ENCODE data around the gene MRPL21. TPM values are rescaled to one million over a fixed set of nuclear protein-coding genes. Genes with fewer than 3 reads are reported as not detected.

MRPL21 gene
- total and polyA plus RNA-seq, 2 of the 13 experiments (the other 11 are each of a cell fraction or from before 2014, with no cell fraction given): 61.5 to 100 TPM

DNA sequence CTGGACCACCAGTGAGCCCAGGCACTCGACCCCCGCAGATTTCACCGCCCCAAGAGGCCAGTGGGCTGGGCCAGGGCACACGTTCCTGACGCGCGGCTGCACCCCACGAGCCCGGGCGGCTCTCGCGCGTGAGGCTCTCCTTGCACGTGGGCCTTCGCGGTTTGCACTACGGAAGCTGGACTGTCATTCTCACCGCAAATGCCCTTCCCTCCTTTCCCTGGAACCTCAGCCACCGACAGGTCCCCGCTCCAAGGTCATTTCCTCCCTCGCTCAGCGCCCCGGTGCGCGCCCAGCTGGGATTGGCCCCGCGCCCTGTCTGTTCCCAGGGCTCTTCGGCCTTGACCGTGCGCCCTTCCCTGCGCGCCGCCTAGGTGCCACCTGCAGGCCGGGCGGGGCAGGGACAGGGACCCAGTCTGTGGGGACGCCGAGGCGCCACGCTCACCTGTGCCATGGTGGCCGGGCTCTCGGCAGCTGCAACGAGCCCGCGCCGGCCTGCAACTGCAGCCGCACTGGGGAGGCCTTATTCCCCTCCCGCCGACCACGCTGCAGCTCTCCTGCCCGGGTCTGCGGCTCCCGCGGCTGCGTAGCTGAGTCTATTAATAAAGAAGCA, 59.8 kb downstream of the MRPL21 start (continued):
- TF ChIP-seq, protein P1, sequence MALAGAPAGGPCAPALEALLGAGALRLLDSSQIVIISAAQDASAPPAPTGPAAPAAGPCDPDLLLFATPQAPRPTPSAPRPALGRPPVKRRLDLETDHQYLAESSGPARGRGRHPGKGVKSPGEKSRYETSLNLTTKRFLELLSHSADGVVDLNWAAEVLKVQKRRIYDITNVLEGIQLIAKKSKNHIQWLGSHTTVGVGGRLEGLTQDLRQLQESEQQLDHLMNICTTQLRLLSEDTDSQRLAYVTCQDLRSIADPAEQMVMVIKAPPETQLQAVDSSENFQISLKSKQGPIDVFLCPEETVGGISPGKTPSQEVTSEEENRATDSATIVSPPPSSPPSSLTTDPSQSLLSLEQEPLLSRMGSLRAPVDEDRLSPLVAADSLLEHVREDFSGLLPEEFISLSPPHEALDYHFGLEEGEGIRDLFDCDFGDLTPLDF (CRISPR knock-in tag; IDR thresholded peaks at IDR 0.05): no peak; the same call in 1 of the 2 replicates
- TF ChIP-seq POLR2G (IDR thresholded peaks at IDR 0.05; ENCODE audit: low read depth, low read length): no peak
- peak; percentile 81 for TF ChIP-seq NCOA2 (CRISPR knock-in tag; IDR thresholded peaks at IDR 0.05)
- no peak for TF ChIP-seq POLR2A (IDR thresholded peaks at IDR 0.05; ENCODE audit: insufficient read depth in 1 of 2, low read depth in 2 of 2, low read length in 2 of 2)
- TF ChIP-seq, protein P2, sequence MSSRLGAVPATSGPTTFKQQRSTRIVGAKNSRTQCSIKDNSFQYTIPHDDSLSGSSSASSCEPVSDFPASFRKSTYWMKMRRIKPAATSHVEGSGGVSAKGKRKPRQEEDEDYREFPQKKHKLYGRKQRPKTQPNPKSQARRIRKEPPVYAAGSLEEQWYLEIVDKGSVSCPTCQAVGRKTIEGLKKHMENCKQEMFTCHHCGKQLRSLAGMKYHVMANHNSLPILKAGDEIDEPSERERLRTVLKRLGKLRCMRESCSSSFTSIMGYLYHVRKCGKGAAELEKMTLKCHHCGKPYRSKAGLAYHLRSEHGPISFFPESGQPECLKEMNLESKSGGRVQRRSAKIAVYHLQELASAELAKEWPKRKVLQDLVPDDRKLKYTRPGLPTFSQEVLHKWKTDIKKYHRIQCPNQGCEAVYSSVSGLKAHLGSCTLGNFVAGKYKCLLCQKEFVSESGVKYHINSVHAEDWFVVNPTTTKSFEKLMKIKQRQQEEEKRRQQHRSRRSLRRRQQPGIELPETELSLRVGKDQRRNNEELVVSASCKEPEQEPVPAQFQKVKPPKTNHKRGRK (CRISPR knock-in tag; IDR thresholded peaks at IDR 0.05): no peak
- TF ChIP-seq ZBTB8A (CRISPR knock-in tag; IDR thresholded peaks at IDR 0.05; ENCODE audit: borderline replicate concordance, low read depth): no peak
- TF ChIP-seq HCFC1 (IDR thresholded peaks at IDR 0.05; ENCODE audit: low read depth, low read length): no peak
- TF ChIP-seq, protein P3, sequence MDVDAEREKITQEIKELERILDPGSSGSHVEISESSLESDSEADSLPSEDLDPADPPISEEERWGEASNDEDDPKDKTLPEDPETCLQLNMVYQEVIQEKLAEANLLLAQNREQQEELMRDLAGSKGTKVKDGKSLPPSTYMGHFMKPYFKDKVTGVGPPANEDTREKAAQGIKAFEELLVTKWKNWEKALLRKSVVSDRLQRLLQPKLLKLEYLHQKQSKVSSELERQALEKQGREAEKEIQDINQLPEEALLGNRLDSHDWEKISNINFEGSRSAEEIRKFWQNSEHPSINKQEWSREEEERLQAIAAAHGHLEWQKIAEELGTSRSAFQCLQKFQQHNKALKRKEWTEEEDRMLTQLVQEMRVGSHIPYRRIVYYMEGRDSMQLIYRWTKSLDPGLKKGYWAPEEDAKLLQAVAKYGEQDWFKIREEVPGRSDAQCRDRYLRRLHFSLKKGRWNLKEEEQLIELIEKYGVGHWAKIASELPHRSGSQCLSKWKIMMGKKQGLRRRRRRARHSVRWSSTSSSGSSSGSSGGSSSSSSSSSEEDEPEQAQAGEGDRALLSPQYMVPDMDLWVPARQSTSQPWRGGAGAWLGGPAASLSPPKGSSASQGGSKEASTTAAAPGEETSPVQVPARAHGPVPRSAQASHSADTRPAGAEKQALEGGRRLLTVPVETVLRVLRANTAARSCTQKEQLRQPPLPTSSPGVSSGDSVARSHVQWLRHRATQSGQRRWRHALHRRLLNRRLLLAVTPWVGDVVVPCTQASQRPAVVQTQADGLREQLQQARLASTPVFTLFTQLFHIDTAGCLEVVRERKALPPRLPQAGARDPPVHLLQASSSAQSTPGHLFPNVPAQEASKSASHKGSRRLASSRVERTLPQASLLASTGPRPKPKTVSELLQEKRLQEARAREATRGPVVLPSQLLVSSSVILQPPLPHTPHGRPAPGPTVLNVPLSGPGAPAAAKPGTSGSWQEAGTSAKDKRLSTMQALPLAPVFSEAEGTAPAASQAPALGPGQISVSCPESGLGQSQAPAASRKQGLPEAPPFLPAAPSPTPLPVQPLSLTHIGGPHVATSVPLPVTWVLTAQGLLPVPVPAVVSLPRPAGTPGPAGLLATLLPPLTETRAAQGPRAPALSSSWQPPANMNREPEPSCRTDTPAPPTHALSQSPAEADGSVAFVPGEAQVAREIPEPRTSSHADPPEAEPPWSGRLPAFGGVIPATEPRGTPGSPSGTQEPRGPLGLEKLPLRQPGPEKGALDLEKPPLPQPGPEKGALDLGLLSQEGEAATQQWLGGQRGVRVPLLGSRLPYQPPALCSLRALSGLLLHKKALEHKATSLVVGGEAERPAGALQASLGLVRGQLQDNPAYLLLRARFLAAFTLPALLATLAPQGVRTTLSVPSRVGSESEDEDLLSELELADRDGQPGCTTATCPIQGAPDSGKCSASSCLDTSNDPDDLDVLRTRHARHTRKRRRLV (CRISPR knock-in tag; IDR thresholded peaks at IDR 0.05): no peak
- TF ChIP-seq, protein P4, sequence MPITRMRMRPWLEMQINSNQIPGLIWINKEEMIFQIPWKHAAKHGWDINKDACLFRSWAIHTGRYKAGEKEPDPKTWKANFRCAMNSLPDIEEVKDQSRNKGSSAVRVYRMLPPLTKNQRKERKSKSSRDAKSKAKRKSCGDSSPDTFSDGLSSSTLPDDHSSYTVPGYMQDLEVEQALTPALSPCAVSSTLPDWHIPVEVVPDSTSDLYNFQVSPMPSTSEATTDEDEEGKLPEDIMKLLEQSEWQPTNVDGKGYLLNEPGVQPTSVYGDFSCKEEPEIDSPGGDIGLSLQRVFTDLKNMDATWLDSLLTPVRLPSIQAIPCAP (CRISPR knock-in tag; IDR thresholded peaks at IDR 0.05; ENCODE audit: low read depth): no peak
- TF ChIP-seq ZBTB7A (CRISPR knock-in tag; IDR thresholded peaks at IDR 0.05): no peak
- no peak; the same call in none of the 2 replicates for TF ChIP-seq IRX3 (CRISPR knock-in tag; IDR thresholded peaks at IDR 0.05; ENCODE audit: borderline replicate concordance, low read depth)
- TF ChIP-seq, protein P5, sequence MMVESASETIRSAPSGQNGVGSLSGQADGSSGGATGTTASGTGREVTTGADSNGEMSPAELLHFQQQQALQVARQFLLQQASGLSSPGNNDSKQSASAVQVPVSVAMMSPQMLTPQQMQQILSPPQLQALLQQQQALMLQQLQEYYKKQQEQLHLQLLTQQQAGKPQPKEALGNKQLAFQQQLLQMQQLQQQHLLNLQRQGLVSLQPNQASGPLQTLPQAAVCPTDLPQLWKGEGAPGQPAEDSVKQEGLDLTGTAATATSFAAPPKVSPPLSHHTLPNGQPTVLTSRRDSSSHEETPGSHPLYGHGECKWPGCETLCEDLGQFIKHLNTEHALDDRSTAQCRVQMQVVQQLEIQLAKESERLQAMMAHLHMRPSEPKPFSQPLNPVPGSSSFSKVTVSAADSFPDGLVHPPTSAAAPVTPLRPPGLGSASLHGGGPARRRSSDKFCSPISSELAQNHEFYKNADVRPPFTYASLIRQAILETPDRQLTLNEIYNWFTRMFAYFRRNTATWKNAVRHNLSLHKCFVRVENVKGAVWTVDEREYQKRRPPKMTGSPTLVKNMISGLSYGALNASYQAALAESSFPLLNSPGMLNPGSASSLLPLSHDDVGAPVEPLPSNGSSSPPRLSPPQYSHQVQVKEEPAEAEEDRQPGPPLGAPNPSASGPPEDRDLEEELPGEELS (CRISPR knock-in tag; IDR thresholded peaks at IDR 0.05): peak; percentile 77
- TF ChIP-seq ZNF501 (CRISPR knock-in tag; IDR thresholded peaks at IDR 0.05): peak; percentile 79
- TF ChIP-seq ZNF607 (CRISPR knock-in tag; IDR thresholded peaks at IDR 0.05; ENCODE audit: borderline replicate concordance): peak; percentile 83; the same call in 1 of the 2 replicates
- no peak for TF ChIP-seq ZNF235 (CRISPR knock-in tag; IDR thresholded peaks at IDR 0.05; ENCODE audit: borderline replicate concordance)
- peak; percentile 90; the same call in 1 of the 2 replicates for TF ChIP-seq MTA1 (CRISPR knock-in tag; IDR thresholded peaks at IDR 0.05; ENCODE audit: borderline replicate concordance)
- TF ChIP-seq MYNN (CRISPR knock-in tag; IDR thresholded peaks at IDR 0.05; ENCODE audit: low read depth): no peak
- no peak for TF ChIP-seq ZNF10 (CRISPR knock-in tag; IDR thresholded peaks at IDR 0.05; ENCODE audit: borderline replicate concordance, low read depth)
- TF ChIP-seq KLF13 (CRISPR knock-in tag; IDR thresholded peaks at IDR 0.05): 0 out of 2 replicates have a peak, but pooled peaks have one; percentile 72

Measured in HepG2 (cell line).